ENCODE data around the gene MEGF6. TPM values are rescaled to one million over a fixed set of nuclear protein-coding genes. Genes with fewer than 3 reads are reported as not detected.
"Not testable (repeated sequence)": the region's sequence is repeated elsewhere in the genome, so short reads cannot be mapped to it uniquely, and the experiment has no call there.

MEGF6 gene
- total RNA-seq, 1 experiment from 2014 or later, result 4.7 TPM

GRCh38 chr1:3593334-3593733 lies 18.0 kb downstream of the MEGF6 start:
- DNase-seq (ENCODE audit: low read depth), result no peak

GRCh38 chr1:3590951-3591865 lies 20.1 kb downstream of the MEGF6 start:
- no peak for DNase-seq (ENCODE audit: low read depth)

GRCh38 chr1:3590139-3590763 lies 21.1 kb downstream of the MEGF6 start:
- no peak for DNase-seq (ENCODE audit: low read depth)

- DNase-seq (ENCODE audit: low read depth), result no peak
Observed at GRCh38 chr1:3588395-3588794, 22.9 kb downstream of the MEGF6 start.

- peak; percentile 45 for DNase-seq (ENCODE audit: low read depth)
Observed at GRCh38 chr1:3586986-3587759, 24.1 kb downstream of the MEGF6 start.

- DNase-seq (ENCODE audit: low read depth), result no peak
Observed at GRCh38 chr1:3585940-3586568, 25.3 kb downstream of the MEGF6 start.

- DNase-seq (ENCODE audit: low read depth), result not testable (repeated sequence)
Observed at GRCh38 chr1:3585353-3585868, 25.9 kb downstream of the MEGF6 start.

- no peak for DNase-seq (ENCODE audit: low read depth)
Observed at GRCh38 chr1:3584915-3585314, 26.4 kb downstream of the MEGF6 start.

- not testable (repeated sequence) for DNase-seq (ENCODE audit: low read depth)
Observed at GRCh38 chr1:3583751-3584150, 27.6 kb downstream of the MEGF6 start.

- DNase-seq (ENCODE audit: low read depth), result peak; percentile 28
Observed at GRCh38 chr1:3581296-3582036, 29.8 kb downstream of the MEGF6 start.

- no peak for DNase-seq (ENCODE audit: low read depth)
Observed at GRCh38 chr1:3580231-3580630, 31.1 kb downstream of the MEGF6 start.

- no peak for DNase-seq (ENCODE audit: low read depth)
Observed at GRCh38 chr1:3579626-3580025, 31.7 kb downstream of the MEGF6 start.

- peak; percentile 67 for DNase-seq (ENCODE audit: low read depth)
Observed at GRCh38 chr1:3578906-3579305, 32.4 kb downstream of the MEGF6 start.

- DNase-seq (ENCODE audit: low read depth), result no peak
Observed at GRCh38 chr1:3578433-3578805, 32.9 kb downstream of the MEGF6 start.

- peak; percentile 82 for DNase-seq (ENCODE audit: low read depth)
Observed at GRCh38 chr1:3577711-3578432, 33.4 kb downstream of the MEGF6 start.

- DNase-seq (ENCODE audit: low read depth), result peak; percentile 67
Observed at GRCh38 chr1:3577300-3577699, 34.0 kb downstream of the MEGF6 start.

GRCh38 chr1:3575993-3576392 lies 35.3 kb downstream of the MEGF6 start:
- DNase-seq (ENCODE audit: low read depth), result no peak

GRCh38 chr1:3575515-3575914 lies 35.8 kb downstream of the MEGF6 start:
- DNase-seq (ENCODE audit: low read depth), result not testable (repeated sequence)

- no peak for DNase-seq (ENCODE audit: low read depth)
Observed at GRCh38 chr1:3573500-3573899, 37.8 kb downstream of the MEGF6 start.

GRCh38 chr1:3572638-3573037 lies 38.7 kb downstream of the MEGF6 start:
- not testable (repeated sequence) for DNase-seq (ENCODE audit: low read depth)
